ENCODE results near the gene LIX1.

Gene LIX1

GRCh38 chr5:97120195-97120594 lies 22.2 kb downstream of the LIX1 start:
- no peak overlapping the region for H3K4me3 ChIP-seq (ENCODE audit: low read depth in 1 of 2, low read length in 2 of 2)
- H3K36me3 ChIP-seq (ENCODE audit: control insufficient read depth in 1 of 2, insufficient read depth in 2 of 2, low read length in 2 of 2) = no peaks in the 10 kb centered on the region
- no peaks in the 10 kb centered on the region for H3K27me3 ChIP-seq (ENCODE audit: low read depth, low read length)
- no peak overlapping the region for H3K27ac ChIP-seq (ENCODE audit: low read length)
- H3K9me3 ChIP-seq (ENCODE audit: control insufficient read depth in 1 of 2, low read length in 2 of 2) = no peaks in the 10 kb centered on the region
- no peaks in the 10 kb centered on the region for H3K4me1 ChIP-seq (ENCODE audit: control insufficient read depth in 1 of 2, insufficient read depth in 2 of 2, low read length in 2 of 2)

- Histone ChIP-seq H3K4me1 (ENCODE audit: control insufficient read depth in 1 of 2, insufficient read depth in 2 of 2, low read length in 2 of 2) (no peaks in the 10 kb centered on the region), H3K27me3 (ENCODE audit: low read depth, low read length) (no peaks in the 10 kb centered on the region), H3K9me3 (ENCODE audit: control insufficient read depth in 1 of 2, low read length in 2 of 2) (no peaks in the 10 kb centered on the region), H3K4me3 (ENCODE audit: low read depth in 1 of 2, low read length in 2 of 2) (no peak overlapping the region), H3K36me3 (ENCODE audit: control insufficient read depth in 1 of 2, insufficient read depth in 2 of 2, low read length in 2 of 2) (no peaks in the 10 kb centered on the region), H3K27ac (ENCODE audit: low read length) (no peak overlapping the region)
Measured at GRCh38 chr5:97119007-97119390, 23.4 kb downstream of the LIX1 start.

GRCh38 chr5:97118261-97119006 lies 24.0 kb downstream of the LIX1 start:
- H3K27ac ChIP-seq (ENCODE audit: low read length) = no peak overlapping the region
- no peaks in the 10 kb centered on the region for H3K4me1 ChIP-seq (ENCODE audit: control insufficient read depth in 1 of 2, insufficient read depth in 2 of 2, low read length in 2 of 2)
- no peaks in the 10 kb centered on the region for H3K9me3 ChIP-seq (ENCODE audit: control insufficient read depth in 1 of 2, low read length in 2 of 2)
- H3K27me3 ChIP-seq (ENCODE audit: low read depth, low read length) = no peaks in the 10 kb centered on the region
- no peaks in the 10 kb centered on the region for H3K36me3 ChIP-seq (ENCODE audit: control insufficient read depth in 1 of 2, insufficient read depth in 2 of 2, low read length in 2 of 2)
- no peak overlapping the region for H3K4me3 ChIP-seq (ENCODE audit: low read depth in 1 of 2, low read length in 2 of 2)

- Histone ChIP-seq H3K27ac (ENCODE audit: low read length) (no peak overlapping the region), H3K36me3 (ENCODE audit: control insufficient read depth in 1 of 2, insufficient read depth in 2 of 2, low read length in 2 of 2) (no peaks in the 10 kb centered on the region)
Measured at GRCh38 chr5:97115932-97116331, 26.5 kb downstream of the LIX1 start.

GRCh38 chr5:97112230-97112629 lies 30.2 kb downstream of the LIX1 start:
- H3K27me3 ChIP-seq (ENCODE audit: low read depth, low read length) = no peaks in the 10 kb centered on the region
- no peaks in the 10 kb centered on the region for H3K4me1 ChIP-seq (ENCODE audit: control insufficient read depth in 1 of 2, insufficient read depth in 2 of 2, low read length in 2 of 2)
- H3K27ac ChIP-seq (ENCODE audit: low read length) = no peak overlapping the region
- H3K36me3 ChIP-seq (ENCODE audit: control insufficient read depth in 1 of 2, insufficient read depth in 2 of 2, low read length in 2 of 2) = no peaks in the 10 kb centered on the region
- no peaks in the 10 kb centered on the region for H3K9me3 ChIP-seq (ENCODE audit: control insufficient read depth in 1 of 2, low read length in 2 of 2)
- no peak overlapping the region for H3K4me3 ChIP-seq (ENCODE audit: low read depth in 1 of 2, low read length in 2 of 2)

More at GRCh38 chr5:97115932-97116331, 26.5 kb downstream of the LIX1 start:
- Histone ChIP-seq H3K27me3 (ENCODE audit: low read depth, low read length) (no peaks in the 10 kb centered on the region), H3K9me3 (ENCODE audit: control insufficient read depth in 1 of 2, low read length in 2 of 2) (no peaks in the 10 kb centered on the region), H3K4me1 (ENCODE audit: control insufficient read depth in 1 of 2, insufficient read depth in 2 of 2, low read length in 2 of 2) (no peaks in the 10 kb centered on the region), H3K4me3 (ENCODE audit: low read depth in 1 of 2, low read length in 2 of 2) (no peak overlapping the region)

- Histone ChIP-seq H3K9me3 (ENCODE audit: control insufficient read depth in 1 of 2, low read length in 2 of 2) (no peaks in the 10 kb centered on the region), H3K4me1 (ENCODE audit: control insufficient read depth in 1 of 2, insufficient read depth in 2 of 2, low read length in 2 of 2) (no peaks in the 10 kb centered on the region), H3K4me3 (ENCODE audit: low read depth in 1 of 2, low read length in 2 of 2) (no peak overlapping the region), H3K27ac (ENCODE audit: low read length) (no peak overlapping the region), H3K27me3 (ENCODE audit: low read depth, low read length) (no peaks in the 10 kb centered on the region), H3K36me3 (ENCODE audit: control insufficient read depth in 1 of 2, insufficient read depth in 2 of 2, low read length in 2 of 2) (no peaks in the 10 kb centered on the region)
Measured at GRCh38 chr5:97111616-97112015, 30.8 kb downstream of the LIX1 start.

- H3K36me3 ChIP-seq (ENCODE audit: control insufficient read depth in 1 of 2, insufficient read depth in 2 of 2, low read length in 2 of 2) = no peaks in the 10 kb centered on the region
- H3K27ac ChIP-seq (ENCODE audit: low read length) = no peak overlapping the region
- no peaks in the 10 kb centered on the region for H3K27me3 ChIP-seq (ENCODE audit: low read depth, low read length)
- no peaks in the 10 kb centered on the region for H3K9me3 ChIP-seq (ENCODE audit: control insufficient read depth in 1 of 2, low read length in 2 of 2)
- H3K4me3 ChIP-seq (ENCODE audit: low read depth in 1 of 2, low read length in 2 of 2) = no peak overlapping the region
- no peaks in the 10 kb centered on the region for H3K4me1 ChIP-seq (ENCODE audit: control insufficient read depth in 1 of 2, insufficient read depth in 2 of 2, low read length in 2 of 2)
Measured at GRCh38 chr5:97111004-97111403, 31.4 kb downstream of the LIX1 start.

- no peak overlapping the region for H3K4me3 ChIP-seq (ENCODE audit: low read depth in 1 of 2, low read length in 2 of 2)
- H3K9me3 ChIP-seq (ENCODE audit: control insufficient read depth in 1 of 2, low read length in 2 of 2) = no peaks in the 10 kb centered on the region
Measured at GRCh38 chr5:97107318-97107717, 35.1 kb downstream of the LIX1 start.

GRCh38 chr5:97106216-97106581 lies 36.2 kb downstream of the LIX1 start:
- no peak overlapping the region for H3K27ac ChIP-seq (ENCODE audit: low read length)
- no peak overlapping the region for H3K4me3 ChIP-seq (ENCODE audit: low read depth in 1 of 2, low read length in 2 of 2)
- no peaks in the 10 kb centered on the region for H3K27me3 ChIP-seq (ENCODE audit: low read depth, low read length)
- no peaks in the 10 kb centered on the region for H3K4me1 ChIP-seq (ENCODE audit: control insufficient read depth in 1 of 2, insufficient read depth in 2 of 2, low read length in 2 of 2)
- H3K36me3 ChIP-seq (ENCODE audit: control insufficient read depth in 1 of 2, insufficient read depth in 2 of 2, low read length in 2 of 2) = no peaks in the 10 kb centered on the region
- no peaks in the 10 kb centered on the region for H3K9me3 ChIP-seq (ENCODE audit: control insufficient read depth in 1 of 2, low read length in 2 of 2)

More at GRCh38 chr5:97107318-97107717, 35.1 kb downstream of the LIX1 start:
- H3K4me1 ChIP-seq (ENCODE audit: control insufficient read depth in 1 of 2, insufficient read depth in 2 of 2, low read length in 2 of 2) = no peaks in the 10 kb centered on the region
- H3K27ac ChIP-seq (ENCODE audit: low read length) = no peak overlapping the region
- no peaks in the 10 kb centered on the region for H3K36me3 ChIP-seq (ENCODE audit: control insufficient read depth in 1 of 2, insufficient read depth in 2 of 2, low read length in 2 of 2)
- H3K27me3 ChIP-seq (ENCODE audit: low read depth, low read length) = no peaks in the 10 kb centered on the region

GRCh38 chr5:97105501-97106215 lies 36.8 kb downstream of the LIX1 start:
- H3K9me3 ChIP-seq (ENCODE audit: control insufficient read depth in 1 of 2, low read length in 2 of 2) = no peaks in the 10 kb centered on the region
- H3K36me3 ChIP-seq (ENCODE audit: control insufficient read depth in 1 of 2, insufficient read depth in 2 of 2, low read length in 2 of 2) = no peaks in the 10 kb centered on the region
- no peak overlapping the region for H3K27ac ChIP-seq (ENCODE audit: low read length)
- H3K4me1 ChIP-seq (ENCODE audit: control insufficient read depth in 1 of 2, insufficient read depth in 2 of 2, low read length in 2 of 2) = no peaks in the 10 kb centered on the region
- H3K27me3 ChIP-seq (ENCODE audit: low read depth, low read length) = no peaks in the 10 kb centered on the region
- H3K4me3 ChIP-seq (ENCODE audit: low read depth in 1 of 2, low read length in 2 of 2) = no peak overlapping the region

- Histone ChIP-seq H3K4me1 (ENCODE audit: control insufficient read depth in 1 of 2, insufficient read depth in 2 of 2, low read length in 2 of 2) (no peaks in the 10 kb centered on the region), H3K9me3 (ENCODE audit: control insufficient read depth in 1 of 2, low read length in 2 of 2) (no peaks in the 10 kb centered on the region), H3K27me3 (ENCODE audit: low read depth, low read length) (no peaks in the 10 kb centered on the region), H3K27ac (ENCODE audit: low read length) (no peak overlapping the region), H3K4me3 (ENCODE audit: low read depth in 1 of 2, low read length in 2 of 2) (no peak overlapping the region), H3K36me3 (ENCODE audit: control insufficient read depth in 1 of 2, insufficient read depth in 2 of 2, low read length in 2 of 2) (no peaks in the 10 kb centered on the region)
Measured at GRCh38 chr5:97102010-97102470, 40.4 kb downstream of the LIX1 start.
